ENCODE results near the gene MMAB.

The MMAB gene

DNA sequence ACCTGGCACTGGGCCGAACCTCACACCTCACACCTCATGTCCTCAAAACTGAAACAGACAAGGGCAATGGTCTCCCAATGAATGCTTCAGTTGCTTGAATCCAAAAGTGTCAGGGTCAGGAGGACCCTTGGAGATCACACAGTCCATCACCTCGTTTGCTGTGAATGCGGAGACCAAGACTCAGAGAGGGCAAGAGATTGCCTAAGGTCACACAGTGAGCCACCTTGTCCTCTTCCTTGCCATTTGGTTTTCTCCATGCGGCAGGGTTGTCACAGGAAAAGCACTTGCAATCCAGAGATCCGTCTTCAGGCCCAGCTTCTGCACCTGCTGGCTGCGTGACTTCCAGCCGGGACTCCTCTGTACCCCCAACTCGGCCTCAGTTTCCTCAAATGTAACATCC lies 28.3 kb upstream of the MMAB start:
- no peak for DNase-seq

DNA sequence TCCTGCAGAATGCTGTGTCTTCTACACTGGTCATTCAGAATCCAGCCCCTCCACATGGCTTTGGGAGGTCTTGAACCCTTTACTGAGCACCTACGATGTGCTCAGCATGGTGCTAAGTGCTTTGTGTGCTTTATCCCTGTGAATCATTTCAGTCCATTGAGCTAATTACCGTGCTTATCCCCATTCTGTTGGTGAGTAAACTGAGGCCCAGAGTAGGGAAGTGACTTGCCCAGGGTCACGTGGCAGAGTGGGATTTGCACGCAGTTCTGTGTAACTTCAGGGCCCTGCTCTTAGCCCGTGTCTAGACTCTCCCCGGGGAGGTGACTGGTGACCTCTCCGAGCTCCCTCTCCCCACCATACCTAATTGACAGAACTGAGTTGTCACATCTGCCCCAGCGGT lies 27.7 kb upstream of the MMAB start:
- DNase-seq: no peak

DNA sequence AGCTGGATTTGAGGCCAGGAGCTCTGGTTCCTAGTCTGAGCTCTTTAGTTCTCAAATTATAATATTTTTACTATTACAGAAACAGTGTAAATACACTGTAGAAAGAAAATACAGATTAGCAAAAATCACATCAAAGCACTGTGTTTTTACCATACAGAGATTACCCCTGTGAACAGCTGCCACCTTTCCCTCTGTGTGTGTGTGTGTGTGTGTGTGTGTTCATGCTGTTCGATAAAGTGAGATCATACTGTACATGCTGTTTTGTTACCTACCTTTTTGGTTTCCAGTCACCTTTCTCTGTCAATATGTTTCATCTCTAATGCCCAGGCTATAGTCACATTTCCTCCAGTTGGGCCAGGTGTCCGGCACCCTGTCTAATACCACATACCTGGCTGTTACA lies 27.2 kb upstream of the MMAB start:
- DNase-seq: no peak

DNA sequence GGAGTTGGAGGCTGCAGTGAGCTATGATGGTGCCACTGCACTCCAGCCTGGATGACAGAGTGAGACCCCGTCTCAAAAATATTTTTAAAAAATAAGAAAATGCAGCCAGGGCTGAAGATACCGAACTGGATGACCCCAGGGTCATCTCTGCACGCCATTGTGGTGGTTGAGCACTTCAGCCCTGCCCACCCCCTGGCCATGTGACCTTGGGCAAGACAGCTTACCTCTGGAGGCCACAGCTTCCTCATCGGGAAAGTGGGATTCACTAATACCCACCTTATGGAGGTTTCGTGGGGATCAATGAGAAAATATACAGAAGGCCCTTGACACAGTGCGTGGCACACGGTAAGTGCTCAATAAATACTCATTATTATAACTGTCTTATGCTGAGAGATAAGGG lies 25.8 kb upstream of the MMAB start:
- no peak for DNase-seq

DNA sequence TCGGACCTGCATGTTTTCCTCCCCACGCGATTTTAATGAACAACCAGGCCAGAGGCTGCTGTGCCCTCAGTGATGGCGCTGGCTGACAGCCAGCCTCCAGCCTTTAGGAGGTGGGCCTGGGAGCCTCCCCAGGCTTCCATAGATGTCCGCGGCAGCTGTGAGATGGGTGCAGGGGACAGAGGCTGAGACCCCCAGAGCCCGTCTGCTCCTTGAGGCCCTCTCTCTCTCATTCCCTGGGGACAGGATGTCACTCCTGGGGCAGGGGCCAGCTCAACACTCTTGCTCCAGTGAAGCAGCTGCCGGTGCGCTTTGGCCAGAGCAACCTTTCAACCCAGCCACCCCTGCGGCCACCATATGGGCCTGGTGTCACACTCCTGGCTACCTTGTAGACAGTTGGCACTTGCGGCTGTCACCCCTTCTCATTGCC lies 25.1 kb upstream of the MMAB start:
- DNase-seq: no peak

DNA sequence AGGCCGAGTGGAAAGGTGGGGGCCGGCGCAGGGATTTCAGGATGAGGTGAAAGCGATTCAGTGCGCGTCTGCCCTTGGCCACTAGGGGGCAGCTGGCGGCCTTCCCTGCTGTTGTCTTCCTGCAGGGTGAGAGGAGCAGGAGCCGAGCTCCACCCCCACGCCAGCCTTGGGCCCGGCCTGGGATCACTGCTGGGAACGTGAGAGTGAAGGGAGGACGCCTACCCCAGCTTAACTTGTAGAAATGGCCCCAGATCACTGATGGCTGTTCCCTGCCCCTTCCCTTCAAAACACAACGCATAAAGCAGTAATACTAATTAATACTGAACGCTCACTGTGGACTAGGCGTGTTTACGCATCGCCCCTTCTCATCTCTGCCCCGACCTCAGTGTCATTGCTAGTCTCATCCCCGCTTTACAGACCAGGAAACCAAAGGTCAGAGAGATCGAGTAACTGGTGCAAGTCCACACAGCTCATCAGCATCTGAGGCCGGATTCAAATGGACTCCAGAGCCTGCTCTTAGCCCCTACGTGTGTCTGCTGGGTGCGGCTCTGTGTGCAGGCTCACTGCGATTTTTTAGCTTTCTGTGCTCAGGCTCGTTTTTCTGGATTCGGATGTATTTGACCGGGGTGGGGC lies 24.6 kb upstream of the MMAB start:
- DNase-seq: peak; percentile 55

DNA sequence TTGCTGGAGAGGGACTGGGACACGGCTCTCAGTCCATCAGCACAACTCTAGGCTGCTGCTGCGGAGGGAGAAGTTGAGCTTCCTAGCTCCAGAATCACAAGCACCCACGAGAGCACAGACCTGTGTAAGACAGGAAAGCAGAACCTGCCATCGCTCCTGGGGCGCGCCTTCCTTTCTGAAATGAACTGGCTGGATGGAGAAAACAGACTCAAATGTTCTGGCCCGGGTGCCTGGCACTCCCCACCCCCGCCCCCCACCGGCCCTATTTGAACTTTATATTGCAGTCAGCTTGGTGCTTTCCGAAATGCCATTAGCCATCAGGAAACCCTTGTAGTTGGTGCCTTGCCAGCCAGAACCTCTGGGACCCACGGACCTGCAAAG lies 24.1 kb upstream of the MMAB start:
- no peak for DNase-seq

DNA sequence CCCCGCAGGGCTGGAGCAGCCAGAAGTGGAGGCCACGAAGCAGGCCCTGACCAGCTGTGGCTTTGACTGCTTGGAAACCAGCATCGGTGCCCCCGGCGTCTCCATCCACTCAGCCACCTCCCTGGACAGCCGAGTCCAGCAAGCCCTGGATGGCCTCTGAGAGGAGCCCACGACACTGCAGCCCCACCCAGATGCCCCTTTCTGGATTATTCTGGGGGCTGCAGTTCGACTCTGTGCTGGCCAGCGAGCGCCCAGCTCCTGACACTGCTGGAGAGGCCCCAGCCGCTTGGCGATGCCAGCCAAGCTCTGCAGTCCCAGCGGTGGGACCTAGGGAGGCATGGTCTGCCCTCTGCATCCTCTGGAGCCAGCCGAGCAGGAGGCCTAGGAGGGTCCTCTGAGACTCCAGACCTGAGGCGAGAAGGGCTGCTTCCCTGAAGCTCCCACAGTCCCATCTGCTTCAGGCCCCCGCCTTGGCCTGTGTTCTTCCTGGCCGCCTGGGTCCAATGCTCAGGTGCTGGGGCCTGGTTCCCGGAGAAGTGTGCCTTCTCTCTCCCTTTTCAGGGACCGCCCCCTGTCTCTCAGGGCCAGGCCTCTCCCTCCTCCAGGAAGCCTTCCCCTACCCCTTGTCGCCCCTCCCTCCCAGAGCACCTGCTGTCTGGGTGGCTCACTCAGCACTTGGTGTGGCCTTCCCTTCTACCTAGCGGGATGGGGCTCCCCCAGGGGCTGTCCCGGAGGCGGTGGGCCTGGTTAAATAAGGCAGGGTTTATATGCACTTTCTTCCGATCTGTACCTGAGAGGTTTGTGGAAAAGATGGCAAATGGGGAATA lies 23.3 kb upstream of the MMAB start:
- no peak for DNase-seq

DNA sequence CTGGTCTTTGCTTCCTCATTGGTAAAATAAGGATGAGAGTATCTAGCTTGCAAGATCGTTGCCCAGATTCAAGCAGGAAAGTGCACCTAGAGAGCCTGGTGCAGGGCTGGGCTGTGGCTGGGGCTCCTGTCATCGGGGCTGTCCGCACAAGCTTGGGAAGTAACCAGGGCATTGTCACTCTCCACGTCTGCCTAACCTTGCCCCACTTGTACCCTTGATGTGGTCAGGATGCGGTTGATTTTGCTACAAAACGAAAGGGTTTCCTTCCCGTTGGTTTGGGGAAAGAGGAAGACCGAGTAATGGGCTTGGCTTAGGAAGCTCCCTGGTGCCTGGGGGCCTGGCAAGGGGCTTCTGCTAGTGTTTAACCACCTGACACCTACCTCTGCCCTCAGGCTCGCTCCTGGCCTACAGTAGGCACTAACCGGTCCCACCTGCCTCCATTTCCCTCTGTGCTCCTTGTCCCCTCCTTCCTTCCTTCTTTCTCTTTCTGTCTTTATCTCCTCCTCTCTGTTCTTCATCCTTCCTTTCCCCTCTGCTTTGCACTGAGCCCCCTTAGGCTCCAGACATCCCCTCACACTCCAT lies 22.1 kb upstream of the MMAB start:
- DNase-seq: no peak

DNA sequence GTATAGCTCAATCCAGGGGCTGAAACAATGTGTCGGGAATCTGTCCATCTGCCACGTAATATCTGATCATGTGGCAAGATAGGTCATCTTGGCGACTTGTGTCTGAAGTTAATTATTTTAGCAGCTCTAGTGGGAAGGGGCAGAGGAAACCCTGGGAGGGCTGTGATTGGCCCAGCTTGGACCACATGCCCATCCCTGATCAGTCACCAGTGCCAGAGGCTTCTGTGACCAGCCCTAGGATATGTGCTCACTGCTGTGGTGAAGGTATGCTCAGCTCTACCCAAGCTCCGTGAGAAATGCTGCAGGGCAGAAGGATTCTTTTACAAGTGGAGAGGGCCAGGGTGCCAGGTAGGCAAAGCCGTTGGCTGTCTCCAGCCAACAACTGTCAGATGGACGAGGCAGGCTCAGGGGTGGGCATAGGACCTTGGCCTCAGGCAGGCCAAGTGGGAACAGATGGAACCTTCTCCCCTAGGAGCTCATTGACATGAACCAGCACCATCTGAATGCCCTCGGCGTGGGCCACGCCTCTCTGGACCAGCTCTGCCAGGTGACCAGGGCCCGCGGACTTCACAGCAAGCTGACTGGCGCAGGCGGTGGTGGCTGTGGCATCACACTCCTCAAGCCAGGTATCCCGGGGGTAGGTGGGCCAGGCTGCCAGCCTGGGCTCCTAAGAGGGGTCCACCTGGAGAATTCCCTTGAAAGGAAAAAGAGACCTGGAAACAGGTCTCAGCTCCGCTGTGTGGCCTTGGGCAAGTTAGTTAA lies 21.4 kb upstream of the MMAB start:
- DNase-seq: no peak

DNA sequence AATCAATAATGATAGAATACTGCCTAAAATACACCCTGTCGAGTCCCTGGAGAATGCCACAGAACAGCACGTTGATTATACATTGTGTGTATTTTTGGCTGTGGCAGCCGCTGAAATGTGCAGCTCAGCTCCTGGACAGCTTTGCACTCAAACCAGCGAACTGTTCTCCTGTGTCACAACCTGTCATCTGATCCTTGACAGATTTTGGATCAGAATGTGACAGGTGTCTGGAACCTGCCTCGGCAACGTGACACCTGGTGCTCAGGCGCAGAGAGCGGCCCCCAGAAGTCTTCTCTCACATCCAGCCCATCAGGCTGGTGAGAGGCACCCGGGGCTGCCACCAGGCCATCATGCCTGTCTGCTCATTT lies 19.6 kb upstream of the MMAB start:
- DNase-seq: no peak

DNA sequence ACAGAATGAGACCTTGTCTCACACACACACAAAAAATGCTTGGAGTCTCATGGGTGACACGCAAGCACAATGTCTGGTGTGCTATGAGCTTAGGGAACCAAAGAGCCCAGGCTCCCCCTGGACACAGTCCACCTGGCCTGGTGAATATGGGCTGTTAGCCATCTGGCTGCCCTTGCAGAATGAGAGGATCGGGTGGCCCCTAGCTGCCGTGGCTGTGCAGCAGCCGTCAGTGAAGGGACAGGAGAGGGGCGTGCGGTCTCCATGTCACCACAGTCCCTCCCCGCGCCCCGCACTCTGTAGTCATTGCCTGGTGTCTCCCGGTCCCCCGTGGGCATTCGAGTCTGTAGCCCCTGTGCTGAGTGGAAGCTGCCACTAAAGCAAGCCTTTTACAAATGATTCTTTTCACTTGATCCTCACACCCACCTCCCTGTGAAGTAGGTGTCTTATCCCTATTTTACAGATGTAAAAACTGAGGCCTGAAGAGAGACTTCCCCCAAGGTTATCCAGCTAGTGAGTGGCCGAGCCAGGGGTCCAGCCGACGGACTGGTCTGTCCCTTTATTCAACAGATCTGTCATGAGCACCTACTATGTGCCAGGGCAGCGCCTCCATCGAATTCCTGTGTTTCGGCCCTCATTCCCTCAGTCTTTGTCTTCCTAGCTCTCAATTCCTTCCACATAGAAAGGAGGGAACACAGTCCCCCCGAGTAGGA lies 19.0 kb upstream of the MMAB start:
- DNase-seq: no peak

DNA sequence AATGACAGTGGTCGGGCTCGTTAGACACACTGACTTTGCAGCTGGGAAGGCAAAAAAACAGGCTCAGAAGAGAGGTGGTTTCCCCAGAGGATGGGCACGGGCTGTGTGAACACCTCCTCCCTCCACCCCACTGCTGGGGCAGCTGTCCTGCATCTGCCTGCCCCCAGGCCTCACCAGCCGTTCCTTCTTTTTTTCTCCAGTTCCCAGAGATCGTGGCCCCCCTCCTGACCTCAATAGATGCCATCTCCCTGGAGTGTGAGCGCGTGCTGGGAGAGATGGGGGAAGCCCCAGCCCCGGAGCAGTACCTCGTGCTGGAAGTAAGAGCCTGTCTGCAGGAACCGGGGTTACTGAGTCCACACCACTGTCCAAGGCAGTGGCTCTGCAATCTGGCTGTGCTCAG lies 17.7 kb upstream of the MMAB start:
- DNase-seq: no peak

DNA sequence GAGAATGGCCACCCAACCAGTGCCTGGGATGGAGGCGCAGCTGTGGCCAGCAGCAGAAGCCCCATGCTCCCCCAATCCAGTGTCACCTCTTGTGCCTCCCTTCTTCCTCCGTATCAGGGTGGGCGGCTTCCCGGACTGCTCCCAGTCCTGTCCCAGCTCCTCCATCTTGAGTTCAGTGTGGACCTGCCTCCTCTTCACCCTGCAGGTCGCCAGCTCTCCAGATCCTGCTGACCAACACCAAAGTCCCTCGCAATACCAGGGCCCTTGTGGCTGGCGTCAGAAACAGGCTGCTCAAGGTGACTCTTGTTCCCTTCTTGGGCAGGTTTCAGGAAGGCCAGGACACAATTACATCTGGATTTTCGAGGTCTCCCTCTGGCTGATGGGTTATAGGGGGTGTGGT lies 17.3 kb upstream of the MMAB start:
- DNase-seq: no peak

DNA sequence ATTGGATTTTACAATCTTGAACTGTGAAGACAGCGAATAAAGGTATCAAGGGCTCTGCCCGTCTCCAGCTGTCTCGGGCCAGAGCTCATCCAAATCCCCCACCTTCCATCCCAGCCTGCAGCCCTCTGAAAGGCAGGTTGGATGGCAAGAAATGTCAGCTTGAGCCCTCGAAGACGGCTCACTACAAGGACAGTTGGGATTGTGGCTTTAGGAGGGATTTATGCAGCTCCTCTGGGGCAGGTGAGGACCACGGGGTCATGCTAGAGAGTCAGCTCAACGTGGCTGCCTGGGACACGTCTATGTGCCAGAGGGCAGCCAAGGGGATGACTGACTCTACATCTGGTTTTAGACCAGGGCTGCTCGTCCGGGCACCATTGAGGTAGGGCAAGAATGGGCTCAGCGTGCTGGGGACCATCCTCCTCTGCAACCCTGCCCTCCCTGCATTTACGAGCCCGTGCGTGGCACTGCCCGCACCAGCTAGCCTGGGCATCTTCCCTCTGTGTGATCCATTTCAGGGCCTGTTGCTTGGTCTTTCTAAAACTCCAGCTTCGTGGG lies 16.5 kb upstream of the MMAB start:
- no peak for DNase-seq

DNA sequence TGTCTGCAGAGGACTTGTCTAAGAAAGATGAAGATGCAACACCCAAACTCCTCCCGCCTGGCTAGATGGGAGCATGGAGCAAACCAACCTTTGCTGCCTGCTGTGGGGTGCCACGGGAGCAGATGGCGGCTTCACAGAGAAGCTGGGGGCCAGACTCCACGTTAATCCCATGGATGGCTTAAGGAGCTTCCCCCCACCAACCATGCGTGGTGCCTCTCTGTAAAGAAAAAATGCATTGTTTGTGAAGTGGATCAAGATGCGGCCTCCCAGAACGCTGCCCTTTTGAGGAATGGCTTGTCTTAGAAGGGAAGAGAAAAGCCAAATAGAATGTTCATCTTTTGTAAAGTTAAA lies 15.9 kb upstream of the MMAB start:
- DNase-seq: no peak

DNA sequence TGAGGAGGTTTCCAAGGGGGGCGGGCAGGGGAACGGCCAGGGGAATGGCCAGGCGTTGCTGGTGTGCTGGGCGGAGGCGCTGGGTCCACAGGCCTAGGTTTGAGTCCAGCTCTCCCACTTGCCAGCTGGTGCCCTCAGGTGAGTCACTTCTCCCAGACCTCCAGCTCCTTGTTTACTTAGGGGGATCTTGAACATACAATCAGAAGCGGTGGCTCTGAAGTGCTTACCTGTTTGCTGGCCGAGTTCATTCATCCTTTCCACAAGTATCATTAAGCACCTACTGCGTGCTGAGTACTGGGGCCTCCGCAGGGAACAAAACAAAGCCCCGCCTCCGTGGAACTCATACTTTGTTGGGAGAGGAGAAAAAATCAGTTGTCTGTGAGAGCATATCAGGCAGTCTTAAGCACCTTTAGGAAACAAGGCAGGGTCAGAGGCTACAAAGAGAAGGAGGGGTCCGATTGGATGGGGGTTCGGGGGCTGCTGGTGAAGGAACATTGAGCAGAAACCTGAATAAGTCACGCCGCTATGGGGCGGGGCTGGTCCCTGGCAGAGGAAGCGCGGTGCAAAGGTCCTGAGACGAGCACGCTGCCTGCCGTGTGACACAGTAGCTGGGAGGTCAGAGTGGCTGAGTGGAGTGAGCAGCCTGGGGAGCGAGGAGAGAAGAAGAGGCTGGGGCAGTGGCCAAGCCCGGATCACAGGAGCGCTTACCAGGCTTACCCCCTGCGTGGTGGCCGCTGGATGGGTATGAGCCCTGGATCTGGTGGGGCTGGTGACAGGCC lies 15.3 kb upstream of the MMAB start:
- no peak for DNase-seq

DNA sequence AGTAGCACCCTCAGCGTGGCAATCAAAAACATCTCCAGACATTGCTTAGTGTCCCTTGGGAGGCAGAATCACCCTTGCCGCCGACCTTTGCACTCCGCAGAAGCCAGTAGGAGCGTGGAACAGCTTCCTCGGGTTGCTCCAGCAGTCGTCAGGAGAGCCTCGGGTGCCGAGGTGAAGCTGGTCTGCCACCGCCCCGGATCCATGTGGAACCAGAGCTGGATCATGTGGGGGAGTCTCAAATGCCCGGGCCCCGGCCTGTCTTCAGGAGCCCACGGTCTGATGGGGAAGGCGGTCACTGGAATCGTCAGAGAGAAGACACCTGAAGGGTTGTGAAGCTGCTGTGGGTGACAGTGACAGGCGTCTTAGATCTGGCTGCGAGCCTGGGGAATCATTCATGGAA lies 14.6 kb upstream of the MMAB start:
- no peak for DNase-seq

DNA sequence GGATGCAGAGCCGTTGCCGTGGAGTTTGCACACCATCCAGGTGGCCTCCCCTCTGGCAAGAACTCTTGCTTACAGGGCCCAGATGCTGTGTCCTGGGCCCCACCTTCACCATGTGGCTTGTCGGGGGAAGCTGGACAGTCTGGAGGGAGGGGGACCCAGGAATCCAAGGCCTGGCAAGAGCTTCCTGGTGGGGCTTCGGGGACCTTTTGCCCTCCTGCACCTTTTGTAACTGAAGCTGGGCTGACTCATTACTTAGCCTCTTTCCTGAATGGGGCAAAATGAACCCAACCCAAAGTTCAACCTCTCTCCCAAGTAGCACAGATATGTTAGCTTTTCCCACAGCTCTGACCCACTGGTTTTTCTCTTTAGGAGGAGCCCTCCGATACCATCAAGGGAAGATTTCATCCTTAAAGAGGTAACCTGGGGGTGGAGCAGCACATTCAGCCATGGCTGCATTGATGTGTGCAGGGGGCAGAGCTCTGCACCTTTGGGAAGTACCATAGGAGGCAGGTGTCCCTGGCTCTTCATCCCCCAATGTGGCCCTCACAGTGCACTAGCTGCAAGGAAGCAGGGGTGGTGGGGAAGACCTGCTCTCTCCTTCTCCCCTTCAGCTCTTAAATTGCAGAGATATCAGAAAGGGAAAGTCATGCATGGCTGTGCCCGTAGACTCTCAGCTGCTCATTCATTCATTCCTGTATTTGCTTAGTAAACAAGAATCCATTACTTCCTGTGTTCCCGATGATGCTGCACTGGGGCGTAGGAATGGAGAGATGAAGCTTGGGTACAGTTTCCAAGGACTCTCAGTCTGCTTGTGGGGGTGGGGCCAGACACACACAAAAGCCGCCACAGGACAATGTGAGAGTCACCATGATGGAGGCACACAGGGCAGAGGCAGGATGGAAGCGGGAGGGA lies 13.3 kb upstream of the MMAB start:
- DNase-seq: no peak

DNA sequence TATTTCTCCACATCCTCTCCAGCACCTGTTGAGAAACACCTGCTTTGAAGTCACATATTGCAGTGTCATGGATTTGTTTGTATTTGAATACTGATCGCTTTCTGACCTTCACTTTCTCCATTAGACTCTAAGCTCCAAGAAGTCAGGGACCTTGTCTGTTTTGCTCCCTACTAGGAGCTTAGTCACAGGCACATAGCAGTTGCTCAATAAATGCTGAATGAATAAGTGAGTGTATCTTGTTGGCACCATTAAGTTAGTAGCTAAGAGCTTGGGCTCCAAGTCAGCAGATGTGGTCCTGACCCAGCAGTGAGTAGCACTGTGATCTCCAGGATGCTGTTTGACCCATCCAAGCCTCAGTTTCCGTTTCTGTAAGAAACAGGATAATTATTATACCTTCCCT lies 10.4 kb upstream of the MMAB start:
- DNase-seq: no peak

DNA sequence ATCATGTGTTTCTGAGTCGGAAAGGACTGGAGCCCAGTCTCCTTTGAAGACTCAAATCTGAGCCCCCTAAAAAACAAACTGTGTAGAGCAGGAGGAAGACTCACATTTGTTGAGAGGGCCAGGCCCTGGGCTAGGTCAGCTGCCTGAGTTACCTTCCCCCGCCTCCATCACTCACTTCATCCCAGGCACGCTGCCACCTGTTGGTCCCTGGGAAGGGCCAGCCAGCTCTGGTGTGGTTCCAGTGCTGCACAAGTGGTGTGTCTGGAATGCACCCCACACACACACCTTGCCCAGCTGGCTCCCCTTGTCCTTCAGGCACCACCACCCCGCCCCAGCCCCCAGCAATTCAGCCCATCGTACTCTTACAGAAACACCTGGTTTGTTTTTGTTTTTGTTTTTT lies 9.3 kb upstream of the MMAB start:
- DNase-seq: no peak

Data from activated gamma-delta T cell treated with Interleukin-2 at 50 U/mL for 16 hours (primary cell).